Jurkat, Clone E6-1 (cell line): ENCODE data around the gene SCFD1.
"Not testable (repeated sequence)": the region's sequence is repeated elsewhere in the genome, so short reads cannot be mapped to it uniquely, and the experiment has no call there.

Source experiments
- DNase-seq: peaks from one replicate; pipeline ENCODE4 v3.0.0-alpha.2; 2011; ENCODE audit warnings: low read depth, low spot score
- H3K4me3 ChIP-seq: 2 replicates; pipeline ENCODE4 v1.5.1; 2011; ENCODE audit warnings: mild to moderate bottlenecking, low read length, control low read depth, moderate library complexity

The SCFD1 gene

DNA sequence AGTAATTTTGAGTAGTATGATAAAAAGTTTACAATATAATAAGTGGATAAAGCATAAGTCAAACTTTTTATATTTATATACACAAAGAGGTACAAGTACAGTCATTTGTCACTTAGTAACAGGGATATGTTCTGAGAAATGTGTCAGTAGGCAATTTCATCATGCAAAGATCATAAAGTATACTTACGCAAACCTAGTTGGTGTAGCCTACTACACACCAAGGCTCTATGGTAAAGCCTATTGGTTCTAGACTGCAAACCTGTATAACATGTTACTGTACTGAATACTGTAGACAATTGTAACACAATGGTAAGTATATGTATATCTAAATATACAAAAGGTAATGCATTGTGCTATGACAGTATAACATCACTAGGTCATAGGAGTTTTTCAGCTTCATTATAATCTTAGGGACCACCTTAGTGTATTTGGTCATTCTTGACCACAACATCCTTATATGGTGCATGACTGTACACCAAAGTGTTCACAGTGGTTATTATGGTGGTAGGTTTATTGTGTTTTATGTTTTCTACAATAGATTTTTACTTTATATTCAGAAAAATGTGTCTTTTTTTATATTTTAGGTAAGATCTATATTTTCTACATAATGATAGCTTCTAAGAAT, 14.9 kb upstream of the SCFD1 start:
- no peak overlapping the region for H3K4me3 ChIP-seq
- DNase-seq, result no peak

DNA sequence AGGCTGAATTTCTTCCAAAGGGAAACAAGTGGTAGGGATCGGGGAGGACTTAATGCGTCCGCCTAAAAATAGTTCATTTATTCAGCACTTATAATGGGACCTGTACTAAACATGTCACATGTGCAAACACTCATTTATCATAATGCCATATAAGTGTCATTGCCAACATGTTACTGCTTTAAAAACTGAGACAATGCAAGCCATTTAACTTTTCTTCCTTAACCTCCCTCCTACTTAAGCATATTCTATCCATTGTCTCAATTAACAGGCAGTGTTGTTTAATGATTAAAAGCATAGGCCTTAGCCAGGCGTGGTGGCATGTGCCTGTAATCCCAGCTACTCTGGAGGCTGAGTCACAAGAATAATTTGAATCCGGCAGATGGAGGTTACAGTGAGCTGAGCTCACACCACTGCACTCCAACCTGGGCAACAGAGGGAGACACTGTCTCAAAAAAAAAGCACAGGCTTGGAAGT, 13.5 kb upstream of the SCFD1 start:
- no peak overlapping the region for H3K4me3 ChIP-seq
- DNase-seq, result no peak

DNA sequence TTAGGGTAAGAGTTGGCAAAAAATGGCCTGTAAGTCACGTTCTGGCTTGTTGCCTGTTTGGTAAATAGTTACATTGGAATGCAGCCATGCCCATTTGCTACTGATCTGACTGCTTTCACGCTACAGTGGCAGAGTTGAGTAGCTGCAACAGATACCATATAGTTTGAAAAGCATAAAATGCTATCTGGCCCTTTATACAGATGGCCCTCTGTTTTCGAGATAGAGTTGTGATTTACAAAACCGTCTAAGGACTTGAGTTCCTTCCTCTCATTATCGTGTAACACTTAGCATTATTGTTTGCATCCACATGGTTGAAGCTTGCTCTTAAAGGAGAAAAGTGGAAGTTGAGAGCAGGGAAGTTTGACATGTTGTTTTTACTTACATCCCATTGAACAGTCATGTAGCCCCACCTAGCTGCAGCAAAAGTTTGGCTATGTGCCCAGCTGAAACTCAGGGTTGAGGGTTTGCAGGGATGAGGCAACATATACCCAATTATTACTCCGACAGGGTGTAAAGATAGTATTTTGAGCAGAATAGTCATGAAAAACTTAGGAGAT, 11.3 kb upstream of the SCFD1 start:
- peak; percentile 12 for DNase-seq
- no peak overlapping the region for H3K4me3 ChIP-seq

DNA sequence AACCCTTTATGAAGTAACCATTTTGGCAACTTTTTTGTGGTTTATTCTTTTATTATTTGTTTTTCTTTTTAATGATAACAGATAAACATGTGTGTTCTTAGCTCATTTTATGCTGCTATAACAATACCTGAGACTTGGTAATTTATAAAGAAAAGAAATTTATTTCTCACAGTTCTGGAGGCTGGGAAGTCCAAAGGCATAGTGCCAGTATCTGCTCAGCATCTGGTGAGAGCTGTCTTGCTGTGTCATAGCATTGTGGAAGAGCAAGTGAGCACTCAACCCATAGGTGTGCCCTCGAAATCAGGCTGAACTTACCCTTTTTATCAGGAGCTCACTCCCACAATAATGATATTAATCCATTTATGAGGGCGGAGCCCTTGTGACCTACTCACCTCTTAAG, 8.0 kb upstream of the SCFD1 start:
- no peak overlapping the region for H3K4me3 ChIP-seq
- no peak for DNase-seq

DNA sequence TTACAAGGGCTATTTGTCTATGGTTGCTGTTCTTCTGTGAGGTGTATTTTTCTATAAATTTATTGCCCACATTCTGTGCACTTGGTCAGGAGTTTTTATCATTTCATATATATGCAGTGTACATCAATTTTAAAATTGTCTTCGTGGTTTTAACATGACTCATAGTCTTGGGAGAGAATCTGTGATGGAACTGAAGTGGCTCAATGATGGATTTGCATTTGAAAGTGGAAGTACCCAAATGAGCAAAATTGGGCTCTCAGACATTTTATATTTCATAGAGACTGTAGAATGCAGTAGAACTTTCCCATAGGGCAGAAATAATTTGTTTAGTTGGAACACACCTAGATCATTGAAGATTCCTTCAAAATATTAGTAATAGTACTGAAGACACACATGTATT, 1.9 kb upstream of the SCFD1 start:
- no peak for DNase-seq

DNA sequence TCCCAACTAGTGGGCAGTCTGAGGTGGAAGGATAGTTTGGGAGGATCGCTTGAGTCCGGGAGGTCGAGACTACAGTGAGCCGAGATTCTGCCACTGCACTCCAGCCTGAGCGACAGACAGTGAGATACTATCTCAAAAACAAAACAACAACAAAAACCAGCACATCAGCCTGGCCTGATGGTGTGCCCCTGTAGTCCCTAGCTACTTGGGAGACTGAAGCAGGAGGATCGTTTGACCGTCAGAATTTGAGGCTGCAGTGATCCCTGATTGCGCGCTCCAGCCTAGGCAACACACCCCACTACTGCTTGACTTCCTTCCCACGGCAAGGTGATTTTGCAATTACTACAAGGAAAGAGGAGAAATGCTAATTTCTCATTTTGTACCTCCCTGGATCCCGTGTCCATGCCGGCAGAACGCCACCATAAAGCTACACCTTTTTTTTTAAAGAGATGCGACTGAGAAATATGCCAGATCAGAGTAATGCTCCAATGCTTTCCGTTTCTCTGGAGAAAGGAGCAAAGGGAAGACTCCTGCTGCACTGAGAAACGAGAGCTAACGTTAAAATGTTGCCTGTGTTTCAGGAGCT, 672 bp upstream of the SCFD1 start:
- H3K4me3 ChIP-seq, result peak overlapping the region; percentile 91

More for the DNA sequence above, 1.9 kb upstream of the SCFD1 start:
- no peak overlapping the region for H3K4me3 ChIP-seq

DNA sequence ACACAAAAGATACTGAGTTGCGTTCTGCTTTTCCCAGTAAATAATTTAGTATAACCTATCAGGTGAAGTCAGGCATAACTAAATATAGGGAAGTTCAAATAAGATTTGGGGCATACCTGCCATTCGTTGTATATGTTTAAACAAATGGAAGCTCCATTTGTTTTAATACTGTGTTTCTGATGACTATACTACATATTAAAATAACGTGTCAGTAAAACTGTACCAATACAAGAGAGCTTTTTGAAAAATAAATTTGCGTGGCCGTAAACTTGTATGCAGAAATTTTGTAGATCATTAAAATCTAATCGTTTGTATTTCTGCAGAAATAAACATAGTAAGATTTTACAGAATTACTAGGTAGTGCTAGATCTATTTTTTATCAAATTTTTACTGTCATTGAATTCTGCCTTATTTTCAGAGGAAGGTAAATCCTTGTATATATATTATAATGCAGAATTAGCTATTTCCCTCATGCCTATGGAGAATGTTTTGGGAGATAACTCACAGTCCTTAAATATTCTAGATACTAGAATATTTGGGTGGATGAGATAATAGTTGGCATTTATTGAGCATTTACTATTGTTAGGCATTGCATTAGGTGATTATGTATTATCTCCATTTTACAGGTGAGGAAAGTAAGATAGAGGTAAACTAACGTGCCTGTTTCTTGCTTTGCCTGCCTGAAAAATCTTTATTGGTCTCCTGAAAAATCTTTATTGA, 1.5 kb downstream of the SCFD1 start:
- DNase-seq, result no peak
- peak overlapping the region; percentile 91 for H3K4me3 ChIP-seq

More for the DNA sequence above, 672 bp upstream of the SCFD1 start:
- no peak for DNase-seq

DNA sequence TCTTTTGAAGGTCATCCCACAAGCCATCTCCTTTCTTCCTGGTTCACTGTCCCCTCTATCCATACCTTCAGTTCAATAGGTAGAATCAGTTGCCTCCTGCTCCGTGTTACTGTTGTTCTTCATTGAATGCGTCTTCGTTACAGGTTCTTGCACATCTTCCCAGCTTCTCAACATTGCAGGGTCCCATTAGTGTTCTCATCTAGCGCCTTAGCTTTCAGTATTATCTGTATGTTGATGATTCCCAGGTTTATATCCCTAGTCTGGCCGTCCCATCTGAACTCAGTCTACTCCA, 2.0 kb downstream of the SCFD1 start:
- no peak overlapping the region for H3K4me3 ChIP-seq
- DNase-seq, result no peak

DNA sequence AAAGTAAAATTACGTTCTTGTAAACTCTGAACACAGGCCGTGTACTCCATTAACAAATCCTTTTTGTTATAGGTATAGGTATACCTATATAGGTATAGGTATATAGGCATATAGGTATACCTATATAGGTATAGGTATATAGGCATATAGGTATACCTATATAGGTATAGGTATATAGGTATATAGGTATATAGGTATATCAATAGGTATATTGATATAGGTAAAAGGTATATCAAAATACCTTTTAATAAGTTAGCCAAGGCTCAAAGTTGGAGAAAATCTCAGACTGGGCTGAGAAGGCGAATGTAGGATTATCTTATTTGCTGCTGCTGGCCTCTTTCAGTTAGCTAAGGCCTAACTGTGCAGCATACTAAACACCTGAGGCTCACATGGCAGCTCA, 3.4 kb downstream of the SCFD1 start:
- H3K4me3 ChIP-seq, result no peak overlapping the region
- DNase-seq, result no peak

DNA sequence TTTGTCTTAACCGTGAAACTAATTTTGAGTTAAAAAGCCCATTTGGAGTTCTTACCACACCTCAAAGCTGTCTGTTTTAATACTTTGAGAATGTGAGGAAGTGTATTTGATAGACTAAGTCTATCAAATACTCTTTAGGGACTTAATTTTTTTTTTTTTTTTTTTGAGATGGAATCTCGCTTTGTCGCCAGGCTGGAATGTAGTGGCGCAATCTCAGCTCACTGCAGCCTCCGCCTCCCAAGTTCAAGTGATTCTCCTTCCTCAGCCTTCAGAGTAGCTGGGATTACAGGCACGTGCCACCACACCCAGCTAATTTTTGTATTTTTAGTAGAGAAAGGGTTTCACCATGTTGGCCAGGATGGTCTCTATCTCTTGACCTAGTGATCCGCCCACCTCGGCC, 7.3 kb downstream of the SCFD1 start:
- DNase-seq, H3K4me3 ChIP-seq: not testable (repeated sequence)

DNA sequence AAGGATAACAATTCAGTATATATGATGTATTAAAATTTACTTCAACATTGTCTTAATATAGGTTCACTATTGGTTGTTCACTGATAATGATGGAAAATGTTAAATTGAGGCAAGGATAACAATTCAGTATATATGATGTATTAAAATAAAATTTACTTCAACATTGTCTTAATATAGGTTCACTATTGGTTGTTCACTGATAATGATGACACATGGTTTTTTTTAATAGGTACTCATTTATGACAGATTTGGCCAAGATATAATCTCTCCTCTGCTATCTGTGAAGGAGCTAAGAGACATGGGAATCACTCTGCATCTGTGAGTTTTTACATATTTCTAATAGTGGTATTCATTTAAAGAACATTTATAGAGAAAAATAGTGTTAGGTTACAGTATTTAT, 8.1 kb downstream of the SCFD1 start:
- no peak for DNase-seq

DNA sequence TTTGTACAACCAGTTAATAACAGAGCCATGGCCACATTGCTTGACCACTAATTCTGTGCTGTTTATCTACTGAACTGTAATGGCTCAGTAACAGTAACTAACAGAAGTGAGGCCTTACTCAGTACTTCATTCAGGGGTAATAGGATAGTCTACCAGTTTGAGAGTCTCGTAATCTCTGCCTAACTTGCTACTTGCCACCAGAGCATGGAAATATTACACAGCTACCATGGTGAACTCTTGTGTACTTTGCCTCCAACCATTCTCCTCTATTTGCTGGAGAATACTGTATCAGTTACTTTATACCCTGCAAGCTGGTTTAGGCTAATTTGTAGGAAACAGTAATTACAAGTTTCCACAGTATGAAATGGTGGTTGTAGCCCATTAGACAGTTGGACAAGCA, 10.6 kb downstream of the SCFD1 start:
- no peak overlapping the region for H3K4me3 ChIP-seq
- DNase-seq, result no peak

More for the DNA sequence above, 8.1 kb downstream of the SCFD1 start:
- H3K4me3 ChIP-seq, result no peak overlapping the region

DNA sequence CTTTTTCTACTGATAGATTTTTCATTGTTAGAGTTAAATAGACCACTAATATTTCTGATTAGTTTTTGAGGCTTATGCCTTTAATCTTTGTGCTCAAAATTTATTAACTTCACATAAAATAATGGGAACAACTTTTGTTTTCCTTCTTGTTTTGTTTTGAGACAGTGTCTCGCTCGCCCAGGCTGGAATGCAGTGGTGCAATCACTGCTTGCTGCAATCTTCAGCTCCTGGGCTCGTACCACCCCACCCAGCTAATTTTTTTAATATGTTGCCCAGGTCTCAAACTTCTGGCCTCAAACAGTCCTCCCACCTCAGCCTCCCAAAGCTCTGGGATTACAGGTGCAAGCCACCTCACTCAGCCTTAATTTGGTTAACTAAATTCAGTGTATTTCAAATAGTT, 16.8 kb downstream of the SCFD1 start:
- no peak for DNase-seq
- no peak overlapping the region for H3K4me3 ChIP-seq

DNA sequence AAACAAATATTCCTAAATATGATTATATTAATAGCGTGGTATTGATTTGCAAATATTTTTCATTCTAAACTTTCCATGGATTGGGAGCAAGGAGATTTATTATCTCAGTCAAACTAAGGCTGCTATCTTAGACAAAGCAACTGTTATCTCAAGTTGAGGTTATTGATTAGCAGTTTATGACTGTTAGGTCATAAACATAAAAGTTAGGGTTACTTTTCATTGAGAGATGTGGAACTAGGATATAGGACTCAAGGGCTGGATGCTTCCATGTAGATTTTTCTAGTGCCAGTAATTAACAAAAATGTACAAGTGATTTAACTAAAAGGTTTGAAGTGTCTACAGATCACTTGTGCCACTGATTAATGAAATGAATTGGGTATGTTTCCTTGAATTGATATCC, 19.1 kb downstream of the SCFD1 start:
- no peak for DNase-seq
- H3K4me3 ChIP-seq, result no peak overlapping the region

DNA sequence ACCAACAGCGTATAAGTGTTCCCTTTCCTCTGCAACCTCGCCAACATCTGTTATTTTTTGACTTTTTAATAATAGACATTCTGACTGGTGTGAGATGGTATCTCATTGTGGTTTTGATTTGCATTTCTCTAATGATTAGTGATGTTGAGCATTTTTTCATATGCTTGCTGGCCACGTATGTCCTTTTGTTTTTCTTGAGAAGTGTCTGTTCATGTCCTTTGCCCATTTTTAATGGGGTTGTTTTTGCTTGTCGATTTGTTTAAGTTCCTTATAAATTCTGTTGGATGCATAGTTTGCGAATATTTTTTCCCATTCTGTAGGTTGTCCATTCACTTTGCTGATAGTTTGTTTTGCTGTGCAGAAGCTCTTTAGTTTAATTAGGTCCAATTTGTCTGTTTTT, 22.3 kb downstream of the SCFD1 start:
- not testable (repeated sequence) for H3K4me3 ChIP-seq, DNase-seq

DNA sequence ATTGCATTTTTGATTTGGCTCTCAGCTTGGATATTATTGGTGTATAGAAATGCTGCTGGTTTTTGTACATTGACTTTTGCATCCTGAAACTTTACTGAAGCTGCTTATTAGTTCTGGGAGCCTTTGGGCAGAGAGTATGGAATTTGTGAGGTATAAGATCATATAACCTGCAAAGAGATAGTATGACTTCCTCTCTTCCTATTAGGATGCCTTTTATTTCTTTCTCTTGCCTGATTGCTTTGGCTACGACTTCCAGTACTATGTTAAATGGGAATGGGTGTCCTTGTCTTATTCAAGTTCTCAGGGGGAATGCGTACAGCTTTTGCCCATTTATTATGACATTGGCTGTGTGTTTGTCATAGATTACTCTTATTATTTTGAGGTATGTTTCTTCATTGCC, 23.5 kb downstream of the SCFD1 start:
- DNase-seq, result no peak
- no peak overlapping the region for H3K4me3 ChIP-seq

DNA sequence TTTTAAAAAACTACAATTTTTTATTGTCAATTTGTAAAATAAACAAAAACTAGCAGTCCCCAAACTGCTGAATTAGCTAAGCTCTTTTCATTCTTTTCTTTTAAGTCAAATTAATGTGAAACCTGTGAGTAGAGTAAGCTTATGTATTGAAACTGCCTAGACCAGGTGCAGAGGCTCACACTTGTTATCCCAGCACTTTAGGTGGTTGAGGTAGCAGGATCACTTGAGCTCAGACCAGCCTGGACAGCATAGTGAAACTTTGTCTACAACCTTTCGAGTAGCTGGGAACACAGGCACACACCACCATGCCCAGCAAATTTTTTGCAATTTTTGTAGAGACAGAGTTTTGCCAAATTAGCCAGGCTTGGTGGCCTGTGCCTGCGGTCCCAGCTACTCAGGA, 26.4 kb downstream of the SCFD1 start:
- DNase-seq, result no peak
- no peak overlapping the region for H3K4me3 ChIP-seq

DNA sequence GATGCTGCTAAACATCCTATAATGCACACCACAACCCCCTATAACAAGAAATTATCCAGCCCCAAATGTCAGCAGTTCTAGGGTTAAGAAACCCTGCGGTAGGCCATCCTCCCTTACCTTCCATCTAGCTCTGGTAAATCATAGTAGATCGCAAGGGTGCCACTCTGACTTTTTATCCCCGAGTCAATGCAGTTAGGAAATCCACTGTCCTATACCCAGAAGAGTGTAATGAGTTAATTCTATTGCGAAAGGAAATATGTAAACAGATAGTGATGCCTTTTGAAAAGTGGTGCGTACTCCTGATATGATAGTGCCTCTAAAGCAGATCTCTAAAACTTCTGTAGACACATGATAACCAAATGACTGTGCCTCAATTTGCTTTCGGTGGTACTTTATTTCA, 29.8 kb downstream of the SCFD1 start:
- no peak for DNase-seq
- no peak overlapping the region for H3K4me3 ChIP-seq

DNA sequence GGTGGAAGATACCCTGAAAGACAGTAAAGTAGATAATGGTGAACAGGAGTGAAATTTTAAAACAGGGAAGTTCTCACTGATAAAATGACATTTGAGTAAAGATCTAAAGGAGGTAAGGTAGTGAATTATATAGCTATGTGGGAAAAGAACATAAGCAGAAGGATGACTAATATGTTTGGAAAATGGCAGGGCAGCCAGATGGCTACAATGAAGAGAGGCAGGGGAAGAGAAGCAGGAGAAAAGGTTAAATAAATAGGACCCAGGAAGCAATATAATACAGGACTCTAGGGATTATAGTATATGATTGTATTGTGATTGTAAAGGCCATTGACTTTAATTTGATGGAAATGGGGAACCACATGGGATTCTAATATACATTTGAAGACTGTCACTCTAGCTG, 33.0 kb downstream of the SCFD1 start:
- DNase-seq, result no peak
- no peak overlapping the region for H3K4me3 ChIP-seq

DNA sequence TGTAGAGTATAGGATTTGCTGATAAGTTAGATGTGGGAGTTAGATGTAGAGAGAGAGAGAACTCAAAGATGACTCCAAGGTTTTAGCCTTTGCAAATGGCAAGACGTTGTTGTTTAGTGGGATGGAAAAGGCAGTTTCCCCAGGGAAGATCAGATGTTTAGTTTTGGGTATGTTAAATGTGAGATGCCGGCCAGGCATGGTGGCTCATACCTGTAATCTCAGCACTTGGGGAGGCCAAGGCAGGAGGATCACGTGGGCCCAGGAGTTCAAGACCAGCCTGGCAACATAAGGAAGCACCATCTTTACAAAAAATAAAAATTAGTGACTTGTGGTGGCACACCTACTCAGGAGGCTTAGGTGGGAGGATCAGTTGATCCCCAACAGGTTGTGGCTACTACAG, 33.5 kb downstream of the SCFD1 start:
- H3K4me3 ChIP-seq, result no peak overlapping the region

More for the DNA sequence above, 33.5 kb downstream of the SCFD1 start:
- no peak for DNase-seq
